Activated CD4-positive, alpha-beta T cell treated with anti-CD3 and anti-CD28 coated beads, Interleukin-2, amount 10 ng/mL, durations not matched to agents 7 days and 5 days (primary cell): ENCODE measurements around the gene CERS5. TPM values are rescaled to one million over a fixed set of nuclear protein-coding genes. Genes with fewer than 3 reads are reported as not detected.
"Not testable (repeated sequence)": the region's sequence is repeated elsewhere in the genome, so short reads cannot be mapped to it uniquely, and the experiment has no call there.

Experiments used
- CTCF ChIA-PET: fragments of 350-600 bp; sonication (Branson Sonifier 250); formaldehyde crosslinking; loops from one replicate; lab custom pipeline; 2021; ENCODE audit warnings: antibody characterized with exemption; lab: Charles Lee
- POLR2A ChIA-PET: fragments of 350-600 bp; sonication (Branson Sonifier 250); formaldehyde crosslinking; loops from one replicate; lab custom pipeline; 2021; ENCODE audit warnings: antibody characterized with exemption; lab: Charles Lee
- DNase-seq: peaks from one replicate; pipeline ENCODE4 v3.0.0-alpha.2; 2020
- H3K27ac Mint-ChIP-seq: one replicate; pipeline ENCODE4 v1.8.0; 2021; ENCODE audit warnings: mild to moderate bottlenecking, moderate library complexity, mixed read lengths
- H3K27me3 Mint-ChIP-seq: one replicate; pipeline ENCODE4 v1.8.0; 2021; ENCODE audit warnings: mixed read lengths
- H3K36me3 Mint-ChIP-seq: one replicate; pipeline ENCODE4 v1.8.0; 2021; ENCODE audit warnings: low read depth, mixed read lengths
- H3K4me1 Mint-ChIP-seq: one replicate; pipeline ENCODE4 v1.8.0; 2021; ENCODE audit warnings: mixed read lengths
- H3K4me3 Mint-ChIP-seq: one replicate; pipeline ENCODE4 v1.8.0; 2021; ENCODE audit warnings: mild to moderate bottlenecking, moderate library complexity, mixed read lengths
- H3K9me3 Mint-ChIP-seq: one replicate; pipeline ENCODE4 v1.8.0; 2021; ENCODE audit warnings: mixed read lengths
- total RNA-seq, 2 experiments: library from RNA; stranded (reverse); gene quantifications; one replicate each; pipeline ENCODE4 v1.2.3, GENCODE V29; 2021

Gene CERS5
- total RNA-seq, 2 experiments from 2014 or later: 49.2 to 59.2 TPM

GRCh38 chr12:50097952-50098351 lies 69.2 kb downstream of the CERS5 start:
- H3K4me3 Mint-ChIP-seq: no peak overlapping the region
- ChIA-PET CTCF (interaction anchor here (1.7 to 9.2 kb wide), 2 partner anchors 10 to 12 kb away, joined by 4 to 86 read pairs; partner anchors contain the start of gene COX14), POLR2A (no interaction called here)
- no peak overlapping the region for H3K27ac Mint-ChIP-seq
- H3K27me3 Mint-ChIP-seq: no peaks in the 10 kb centered on the region
- no peaks in the 10 kb centered on the region for H3K9me3 Mint-ChIP-seq
- H3K4me1 Mint-ChIP-seq: no peaks in the 10 kb centered on the region
- DNase-seq: no peak
- H3K36me3 Mint-ChIP-seq: peaks cover 62% of the 10 kb centered on the region

- CTCF ChIA-PET: interaction anchor here (0.6 to 3.8 kb wide), 3 partner anchors 21 to 418 kb away, joined by 3 to 39 read pairs (median 5); partner anchors contain the start of gene COX14
- Mint-ChIP-seq H3K9me3 (no peaks in the 10 kb centered on the region), H3K27ac (no peak overlapping the region), H3K27me3 (no peaks in the 10 kb centered on the region), H3K36me3 (peaks cover 48% of the 10 kb centered on the region), H3K4me3 (no peak overlapping the region), H3K4me1 (peaks cover 24% of the 10 kb centered on the region)
- POLR2A ChIA-PET: no interaction called here
- no peak for DNase-seq
Observed at GRCh38 chr12:50090391-50090790, 76.8 kb downstream of the CERS5 start.

DNA sequence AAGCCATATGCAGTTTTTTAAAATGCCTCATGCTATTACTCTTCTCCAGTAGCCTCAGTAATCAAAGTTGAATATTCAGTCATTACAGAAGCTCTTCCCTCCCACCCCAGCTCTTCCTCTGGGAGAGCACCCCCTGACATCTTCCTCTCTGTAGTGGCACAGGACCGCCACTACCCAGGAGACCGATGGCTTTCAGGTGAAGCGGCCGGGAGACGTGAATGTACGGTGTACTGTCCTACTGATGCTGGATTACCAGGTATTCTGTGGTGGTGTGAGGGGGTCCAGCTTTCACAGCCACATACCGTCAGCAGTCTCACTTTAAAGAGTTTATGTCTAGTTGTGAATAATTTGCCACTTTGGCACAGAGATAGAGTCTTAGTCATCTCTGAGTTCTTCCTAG lies 77.4 kb downstream of the CERS5 start:
- no peak for DNase-seq
- Mint-ChIP-seq H3K27me3 (no peaks in the 10 kb centered on the region), H3K4me3 (no peak overlapping the region), H3K27ac (no peak overlapping the region), H3K4me1 (peaks cover 28% of the 10 kb centered on the region), H3K36me3 (peaks cover 41% of the 10 kb centered on the region), H3K9me3 (no peaks in the 10 kb centered on the region)
- CTCF ChIA-PET: interaction anchor here (0.7 to 3.8 kb wide), 7 partner anchors 11 to 197 kb away, joined by 3 to 39 read pairs (median 4); partner anchors contain the start of gene COX14
- POLR2A ChIA-PET: interaction anchor here (0.7 to 0.8 kb wide), 2 partner anchors 23 to 131 kb away, joined by 3 read pairs; no protein-coding TSS in a partner anchor

GRCh38 chr12:50088577-50089335 lies 78.4 kb downstream of the CERS5 start:
- Mint-ChIP-seq H3K4me3 (no peak overlapping the region), H3K36me3 (peaks cover 37% of the 10 kb centered on the region), H3K9me3 (no peaks in the 10 kb centered on the region), H3K4me1 (peaks cover 30% of the 10 kb centered on the region), H3K27ac (no peak overlapping the region), H3K27me3 (no peaks in the 10 kb centered on the region)
- ChIA-PET CTCF (interaction anchor here (0.8 to 3.8 kb wide), 7 partner anchors 12 to 198 kb away, joined by 3 to 39 read pairs (median 4); partner anchors contain the start of gene COX14), POLR2A (no interaction called here)
- DNase-seq: peak; percentile 76

DNA sequence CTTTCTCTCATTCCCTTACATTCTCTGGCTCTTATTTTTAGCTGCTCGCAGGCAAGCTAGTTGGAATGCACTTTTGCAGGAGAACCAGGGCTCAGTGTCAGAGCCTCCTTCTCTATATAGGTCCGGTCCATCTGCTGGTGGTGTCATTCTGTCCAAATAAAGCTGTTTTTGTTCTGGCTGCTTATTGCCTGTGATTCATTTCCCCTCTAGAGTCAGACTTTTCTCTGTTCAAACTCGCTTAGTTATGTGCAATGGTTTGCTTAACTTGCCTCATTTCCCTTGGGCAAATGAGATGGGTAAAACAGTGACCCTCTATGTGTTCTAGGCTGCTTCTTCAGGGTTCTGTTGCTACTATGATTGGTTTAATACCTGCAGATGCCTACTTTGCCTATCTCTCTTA lies 79.2 kb downstream of the CERS5 start:
- DNase-seq: no peak
- Mint-ChIP-seq H3K4me3 (no peak overlapping the region), H3K36me3 (peaks cover 34% of the 10 kb centered on the region), H3K27ac (peak overlapping the region; percentile 68), H3K4me1 (peaks cover 35% of the 10 kb centered on the region), H3K9me3 (no peaks in the 10 kb centered on the region), H3K27me3 (no peaks in the 10 kb centered on the region)
- ChIA-PET CTCF (interaction anchor here (0.8 to 3.8 kb wide), 6 partner anchors 9 to 88 kb away, joined by 3 to 39 read pairs (median 4); partner anchors contain the start of gene COX14), POLR2A (no interaction called here)

GRCh38 chr12:50087151-50087550 lies 80.0 kb downstream of the CERS5 start:
- Mint-ChIP-seq H3K4me3 (no peak overlapping the region), H3K9me3 (no peaks in the 10 kb centered on the region), H3K27ac (peak overlapping the region; percentile 34), H3K4me1 (peaks cover 35% of the 10 kb centered on the region), H3K27me3 (no peaks in the 10 kb centered on the region), H3K36me3 (peaks cover 34% of the 10 kb centered on the region)
- ChIA-PET POLR2A (no interaction called here), CTCF (interaction anchor here (1.2 to 3.8 kb wide), 4 partner anchors 10 to 89 kb away, joined by 4 to 39 read pairs (median 4); partner anchors contain the start of gene COX14)
- no peak for DNase-seq

GRCh38 chr12:50086148-50086547 lies 81.0 kb downstream of the CERS5 start:
- Mint-ChIP-seq H3K4me3 (peak overlapping the region; percentile 97), H3K9me3 (no peaks in the 10 kb centered on the region), H3K27me3 (no peaks in the 10 kb centered on the region), H3K36me3 (peaks cover 29% of the 10 kb centered on the region), H3K27ac (peak overlapping the region; percentile 91), H3K4me1 (peaks cover 35% of the 10 kb centered on the region)
- POLR2A ChIA-PET: no interaction called here
- no peak for DNase-seq
- CTCF ChIA-PET: interaction anchor here (0.7 to 6.0 kb wide), 4 partner anchors 11 to 47 kb away, joined by 3 to 68 read pairs (median 8); partner anchors contain the start of gene COX14

GRCh38 chr12:50085615-50086072 lies 81.5 kb downstream of the CERS5 start:
- peaks cover 35% of the 10 kb centered on the region for H3K4me1 Mint-ChIP-seq
- POLR2A ChIA-PET: interaction anchor here (1.0 kb wide), 1 partner anchor 26 kb away, joined by 3 read pairs; the partner anchor contains the start of gene COX14

GRCh38 chr12:50084775-50085614 lies 82.2 kb downstream of the CERS5 start, which contains the start of gene SMARCD1:
TSS of gene SMARCD1 (plus strand) at chr12:50085342. CDS start at chr12:50085370, 28 bp downstream.
- Mint-ChIP-seq H3K27me3 (no peaks in the 10 kb centered on the region), H3K4me3 (peak within 1 kb of the TSS; percentile 97), H3K36me3 (peaks cover 22% of the 10 kb centered on the region), H3K4me1 (peaks cover 35% of the 10 kb centered on the region), H3K27ac (peak within 1 kb of the TSS; percentile 95), H3K9me3 (no peaks in the 10 kb centered on the region)
- ChIA-PET POLR2A (interaction anchor here (1.0 kb wide), 1 partner anchor 27 kb away, joined by 3 read pairs; the partner anchor contains the start of gene COX14), CTCF (interaction anchor here (0.6 to 6.0 kb wide), 13 partner anchors 10 to 378 kb away, joined by 3 to 68 read pairs (median 5); partner anchors contain the start of genes CERS5, COX14 and GPD1)
- DNase-seq: peak; percentile 82

More at GRCh38 chr12:50085615-50086072, 81.5 kb downstream of the CERS5 start:
- H3K27ac Mint-ChIP-seq: peak overlapping the region; percentile 91
- H3K9me3 Mint-ChIP-seq: no peaks in the 10 kb centered on the region
- H3K4me3 Mint-ChIP-seq: peak overlapping the region; percentile 97
- CTCF ChIA-PET: interaction anchor here (0.7 to 6.0 kb wide), 12 partner anchors 10 to 85 kb away, joined by 3 to 68 read pairs (median 4); partner anchors contain the start of genes COX14 and GPD1
- H3K27me3 Mint-ChIP-seq: no peaks in the 10 kb centered on the region
- no peak for DNase-seq
- H3K36me3 Mint-ChIP-seq: peaks cover 27% of the 10 kb centered on the region

- not testable (repeated sequence) for H3K9me3 Mint-ChIP-seq, H3K27me3 Mint-ChIP-seq, DNase-seq
- ChIA-PET CTCF (interaction anchor here (0.6 to 6.0 kb wide), 11 partner anchors 9 to 378 kb away, joined by 3 to 68 read pairs (median 5); partner anchors contain the start of genes CERS5, COX14 and GPD1), POLR2A (interaction anchor here (1.0 kb wide), 1 partner anchor 27 kb away, joined by 3 read pairs; the partner anchor contains the start of gene COX14)
- peak overlapping the region; percentile 95 for H3K27ac Mint-ChIP-seq
- H3K36me3 Mint-ChIP-seq: peaks cover 18% of the 10 kb centered on the region
- peak overlapping the region; percentile 97 for H3K4me3 Mint-ChIP-seq
- H3K4me1 Mint-ChIP-seq: peaks cover 35% of the 10 kb centered on the region
Observed at GRCh38 chr12:50084409-50084774, 82.8 kb downstream of the CERS5 start.

GRCh38 chr12:50083301-50083700 lies 83.9 kb downstream of the CERS5 start:
- Mint-ChIP-seq H3K4me1 (peaks cover 31% of the 10 kb centered on the region), H3K27me3 (no peaks in the 10 kb centered on the region), H3K4me3 (peak overlapping the region; percentile 68), H3K27ac (peak overlapping the region; percentile 48), H3K36me3 (peaks cover 10% of the 10 kb centered on the region), H3K9me3 (no peaks in the 10 kb centered on the region)
- ChIA-PET CTCF (interaction anchor here (0.9 to 6.0 kb wide), 6 partner anchors 8 to 46 kb away, joined by 3 to 68 read pairs (median 8); partner anchors contain the start of gene COX14), POLR2A (interaction anchor here (0.6 kb wide), 1 partner anchor 626 kb away, joined by 4 read pairs; no protein-coding TSS in a partner anchor)
- DNase-seq: no peak
